Neural progenitor cell (in vitro differentiated cells): ENCODE data around the gene RGS1. TPM values are rescaled to one million over a fixed set of nuclear protein-coding genes. Genes with fewer than 3 reads are reported as not detected.
"Not testable (repeated sequence)": the region's sequence is repeated elsewhere in the genome, so short reads cannot be mapped to it uniquely, and the experiment has no call there.

Experiments
- DNase-seq: peaks from one replicate; pipeline ENCODE4 v3.0.0-alpha.2; 2016; ENCODE audit warnings: low spot score
- H2AFZ ChIP-seq: fragments of 200-600 bp; sonication (generic); replicated peaks from 2 replicates; pipeline ENCODE4 v1.6.1; 2016; ENCODE audit warnings: antibody characterized with exemption
- H3F3A ChIP-seq: fragments of 200-600 bp; sonication (generic); 2 replicates; pipeline ENCODE4 v1.6.1; 2016; ENCODE audit warnings: antibody characterized with exemption, low read depth
- H3K27ac ChIP-seq: fragments of 200-600 bp; sonication (generic); 2 replicates; pipeline ENCODE4 v1.5.1; 2016; ENCODE audit warnings: mild to moderate bottlenecking
- H3K27me3 ChIP-seq: fragments of 200-600 bp; sonication (generic); 2 replicates; pipeline ENCODE4 v1.6.1; 2016; ENCODE audit warnings: mild to moderate bottlenecking, moderate library complexity
- H3K36me3 ChIP-seq: fragments of 200-600 bp; sonication (generic); 2 replicates; pipeline ENCODE4 v1.5.1; 2016
- H3K4me1 ChIP-seq: fragments of 200-600 bp; sonication (generic); 2 replicates; pipeline ENCODE4 v1.6.1; 2016; ENCODE audit warnings: mixed run types
- H3K4me2 ChIP-seq: fragments of 200-600 bp; sonication (generic); 2 replicates; pipeline ENCODE4 v1.6.1; 2016
- H3K4me3 ChIP-seq: fragments of 200-600 bp; sonication (generic); 2 replicates; pipeline ENCODE4 v1.5.1; 2016
- H3K79me2 ChIP-seq: fragments of 200-600 bp; sonication (generic); 2 replicates; pipeline ENCODE4 v1.6.1; 2016; ENCODE audit warnings: low read depth
- H3K9ac ChIP-seq: fragments of 200-600 bp; sonication (generic); 2 replicates; pipeline ENCODE4 v1.6.1; 2016
- H3K9me3 ChIP-seq: fragments of 200-600 bp; sonication (generic); 2 replicates; pipeline ENCODE4 v1.5.1; 2016; ENCODE audit warnings: low read depth
- H4K20me1 ChIP-seq: fragments of 200-600 bp; sonication (generic); 2 replicates; pipeline ENCODE4 v1.6.1; 2016; ENCODE audit warnings: low read depth
- H3K27ac Mint-ChIP-seq: 3 replicates; pipeline ENCODE4 v1.8.0; 2021; ENCODE audit warnings: mixed read lengths
- H3K27me3 Mint-ChIP-seq: 2 replicates; pipeline ENCODE4 v1.8.0; 2022; ENCODE audit warnings: low read depth, mild to moderate bottlenecking, inconsistent platforms, moderate library complexity, mixed read lengths; ENCODE audit not compliant: insufficient read depth
- H3K36me3 Mint-ChIP-seq: 3 replicates; pipeline ENCODE4 v1.8.0; 2021; ENCODE audit warnings: mixed read lengths
- H3K4me1 Mint-ChIP-seq: 3 replicates; pipeline ENCODE4 v1.8.0; 2021; ENCODE audit warnings: mixed read lengths
- H3K4me3 Mint-ChIP-seq: 3 replicates; pipeline ENCODE4 v1.8.0; 2021; ENCODE audit warnings: mild to moderate bottlenecking, moderate library complexity, mixed read lengths
- H3K9me3 Mint-ChIP-seq: 3 replicates; pipeline ENCODE4 v1.8.0; 2020; ENCODE audit warnings: mixed read lengths
- EZH2 ChIP-seq: fragments of 200-600 bp; sonication (generic); IDR thresholded peaks from 2 replicates; pipeline ENCODE4 v1.6.1; 2017; ENCODE audit warnings: antibody characterized with exemption, mild to moderate bottlenecking, moderate library complexity
- EZH2phosphoT487 ChIP-seq: fragments of 200-600 bp; sonication (generic); IDR thresholded peaks from 2 replicates; pipeline ENCODE4 v1.6.1; 2017; ENCODE audit warnings: antibody characterized with exemption
- total RNA-seq: library from RNA; depleted of rRNA; stranded (reverse); fragments of >200 nt; gene quantifications from 2 replicates; pipeline ENCODE4 v1.2.3, GENCODE V29; 2015; ENCODE audit warnings: low replicate concordance
- TF ChIP-seq, protein P1 (sequence below): fragments of 200-600 bp; sonication (generic); IDR thresholded peaks from 2 replicates; pipeline ENCODE4 v1.5.1; 2017; ENCODE audit warnings: antibody characterized with exemption, mild to moderate bottlenecking

Gene RGS1
- total RNA-seq, 1 donor from 2014 or later = not detected

DNA sequence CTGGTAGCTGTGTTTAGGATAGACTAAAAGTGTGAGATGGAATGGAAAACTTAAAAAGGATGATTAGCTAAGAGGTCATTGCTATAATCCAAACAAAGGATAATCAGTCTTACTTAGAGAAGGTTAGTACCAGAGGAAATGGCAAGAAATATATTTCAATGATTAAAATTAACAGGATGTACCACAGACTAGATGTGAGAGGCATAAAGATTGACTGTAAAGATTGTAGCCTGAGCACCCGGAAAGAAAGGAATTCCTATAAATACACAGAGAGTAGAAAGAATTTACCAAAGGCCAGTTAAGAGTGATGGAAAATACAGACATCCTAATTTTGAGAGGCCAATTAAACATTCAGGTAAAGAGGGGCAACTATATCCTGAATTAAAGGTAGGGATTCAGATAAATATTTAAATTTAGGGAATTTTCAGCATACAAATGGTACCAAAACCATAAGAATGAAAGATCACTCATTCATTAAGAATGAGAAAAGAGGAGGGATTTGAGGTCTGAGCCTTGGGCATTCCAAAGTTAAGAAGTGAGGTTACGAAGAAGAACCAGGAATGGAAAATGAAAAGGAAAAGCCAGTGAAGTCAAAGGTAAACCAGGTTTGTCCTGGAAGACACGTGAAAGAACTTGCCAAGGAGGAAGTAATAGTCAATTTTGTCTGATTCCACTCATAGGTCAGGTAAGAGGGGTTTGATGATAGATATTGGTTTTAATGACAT lies 46.4 kb upstream of the RGS1 start:
- no peak overlapping the region for H3K4me2 ChIP-seq

DNA sequence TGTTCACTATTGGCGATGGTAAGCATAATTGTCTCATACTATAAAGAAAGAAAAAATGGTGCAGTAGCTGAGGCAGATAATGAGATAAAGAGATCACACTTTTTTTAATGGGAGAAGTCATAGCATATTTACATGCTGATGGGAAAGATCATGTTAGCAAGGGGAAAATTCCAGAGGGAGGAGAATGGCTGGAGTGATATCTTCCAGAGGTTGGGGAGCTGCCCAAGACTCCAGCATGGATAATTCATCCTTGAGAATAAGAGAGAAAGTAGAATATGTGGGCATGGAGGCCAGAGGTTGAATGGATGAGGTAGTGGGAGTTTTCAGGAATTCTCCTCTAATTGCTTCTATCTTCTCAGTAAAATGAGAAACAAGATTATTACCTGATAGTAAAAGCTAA lies 45.8 kb upstream of the RGS1 start:
- no peak for DNase-seq
- Mint-ChIP-seq H3K27ac (no peak overlapping the region), H3K36me3 (peaks cover 3% of the 10 kb centered on the region), H3K4me1 (peaks cover 17% of the 10 kb centered on the region), H3K9me3 (peaks cover 16% of the 10 kb centered on the region), H3K4me3 (no peak overlapping the region), H3K27me3 (no peaks in the 10 kb centered on the region)
- H3K79me2 ChIP-seq = no peaks in the 10 kb centered on the region
- H3K9me3 ChIP-seq = no peaks in the 10 kb centered on the region
- no peaks in the 10 kb centered on the region for H3K4me1 ChIP-seq
- no peaks in the 10 kb centered on the region for H4K20me1 ChIP-seq
- no peaks in the 10 kb centered on the region for H3F3A ChIP-seq
- no peak overlapping the region for H3K9ac ChIP-seq
- H3K27ac ChIP-seq = no peak overlapping the region
- H3K36me3 ChIP-seq = no peaks in the 10 kb centered on the region
- H3K4me3 ChIP-seq = no peak overlapping the region
- no peak overlapping the region for H3K4me2 ChIP-seq
- no peaks in the 10 kb centered on the region for H3K27me3 ChIP-seq
- TF ChIP-seq EZH2 = no peak
- TF ChIP-seq EZH2phosphoT487 = no peak
- TF ChIP-seq, protein P1, sequence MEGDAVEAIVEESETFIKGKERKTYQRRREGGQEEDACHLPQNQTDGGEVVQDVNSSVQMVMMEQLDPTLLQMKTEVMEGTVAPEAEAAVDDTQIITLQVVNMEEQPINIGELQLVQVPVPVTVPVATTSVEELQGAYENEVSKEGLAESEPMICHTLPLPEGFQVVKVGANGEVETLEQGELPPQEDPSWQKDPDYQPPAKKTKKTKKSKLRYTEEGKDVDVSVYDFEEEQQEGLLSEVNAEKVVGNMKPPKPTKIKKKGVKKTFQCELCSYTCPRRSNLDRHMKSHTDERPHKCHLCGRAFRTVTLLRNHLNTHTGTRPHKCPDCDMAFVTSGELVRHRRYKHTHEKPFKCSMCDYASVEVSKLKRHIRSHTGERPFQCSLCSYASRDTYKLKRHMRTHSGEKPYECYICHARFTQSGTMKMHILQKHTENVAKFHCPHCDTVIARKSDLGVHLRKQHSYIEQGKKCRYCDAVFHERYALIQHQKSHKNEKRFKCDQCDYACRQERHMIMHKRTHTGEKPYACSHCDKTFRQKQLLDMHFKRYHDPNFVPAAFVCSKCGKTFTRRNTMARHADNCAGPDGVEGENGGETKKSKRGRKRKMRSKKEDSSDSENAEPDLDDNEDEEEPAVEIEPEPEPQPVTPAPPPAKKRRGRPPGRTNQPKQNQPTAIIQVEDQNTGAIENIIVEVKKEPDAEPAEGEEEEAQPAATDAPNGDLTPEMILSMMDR = no peak
- no peak overlapping the region for H2AFZ ChIP-seq

More for the DNA sequence above, 46.4 kb upstream of the RGS1 start:
- Histone ChIP-seq H3K4me1 (no peaks in the 10 kb centered on the region), H4K20me1 (no peaks in the 10 kb centered on the region), H3K27me3 (no peaks in the 10 kb centered on the region), H3K4me3 (no peak overlapping the region), H3K9me3 (no peaks in the 10 kb centered on the region), H3F3A (no peaks in the 10 kb centered on the region), H3K9ac (no peak overlapping the region), H3K79me2 (no peaks in the 10 kb centered on the region), H3K27ac (no peak overlapping the region), H3K36me3 (no peaks in the 10 kb centered on the region), H2AFZ (no peak overlapping the region)
- Mint-ChIP-seq H3K9me3 (peaks cover 16% of the 10 kb centered on the region), H3K36me3 (peaks cover 3% of the 10 kb centered on the region), H3K27me3 (no peaks in the 10 kb centered on the region), H3K27ac (no peak overlapping the region), H3K4me3 (no peak overlapping the region), H3K4me1 (peaks cover 17% of the 10 kb centered on the region)
- no peak for DNase-seq
- no peak for TF ChIP-seq EZH2phosphoT487
- TF ChIP-seq EZH2 = no peak
- TF ChIP-seq, protein P1 = no peak

GRCh38 chr1:192530254-192530653 lies 45.3 kb upstream of the RGS1 start:
- H2AFZ ChIP-seq = no peak overlapping the region
- H3K79me2 ChIP-seq = no peaks in the 10 kb centered on the region
- H3K4me3 Mint-ChIP-seq = no peak overlapping the region
- H3K36me3 Mint-ChIP-seq = peaks cover 3% of the 10 kb centered on the region
- peak overlapping the region; percentile 14 for H3K27ac Mint-ChIP-seq
- DNase-seq = no peak
- no peaks in the 10 kb centered on the region for H3K4me1 ChIP-seq
- H3K27me3 Mint-ChIP-seq = no peaks in the 10 kb centered on the region
- no peak overlapping the region for H3K27ac ChIP-seq
- no peaks in the 10 kb centered on the region for H3K9me3 ChIP-seq
- H4K20me1 ChIP-seq = no peaks in the 10 kb centered on the region
- no peaks in the 10 kb centered on the region for H3F3A ChIP-seq
- no peaks in the 10 kb centered on the region for H3K27me3 ChIP-seq
- TF ChIP-seq, protein P1 = no peak
- no peak for TF ChIP-seq EZH2
- H3K4me1 Mint-ChIP-seq = peaks cover 17% of the 10 kb centered on the region
- H3K9me3 Mint-ChIP-seq = peaks cover 16% of the 10 kb centered on the region
- H3K9ac ChIP-seq = no peak overlapping the region
- no peaks in the 10 kb centered on the region for H3K36me3 ChIP-seq
- H3K4me3 ChIP-seq = no peak overlapping the region
- no peak overlapping the region for H3K4me2 ChIP-seq

GRCh38 chr1:192531037-192531703 lies 44.4 kb upstream of the RGS1 start:
- not testable (repeated sequence) for H3K4me3 Mint-ChIP-seq, H3K9ac ChIP-seq, H3K27me3 Mint-ChIP-seq, H3K9me3 ChIP-seq, H3K79me2 ChIP-seq, H3K27me3 ChIP-seq, H3F3A ChIP-seq, H3K36me3 Mint-ChIP-seq, DNase-seq, H3K27ac ChIP-seq, H3K4me2 ChIP-seq, H3K4me3 ChIP-seq, H2AFZ ChIP-seq, H3K4me1 ChIP-seq, H3K36me3 ChIP-seq, H4K20me1 ChIP-seq
- peaks cover 17% of the 10 kb centered on the region for H3K4me1 Mint-ChIP-seq
- peaks cover 16% of the 10 kb centered on the region for H3K9me3 Mint-ChIP-seq
- peak overlapping the region; percentile 36 for H3K27ac Mint-ChIP-seq
